GM12878 (cell line): Measurements from ENCODE around the gene MUC5B. TPM values are rescaled to one million over a fixed set of nuclear protein-coding genes. Genes with fewer than 3 reads are reported as not detected.

Source experiments
- ATAC-seq: fragments of 200-7000 bp; cut with Tn5 transposase; 3 replicates; pipeline ENCODE4 v1.9.1; 2020; ENCODE audit warnings: mild to moderate bottlenecking, moderate library complexity
- BruUV-seq: library from RNA; stranded (reverse); fragments of 400-500 nt; replicated peaks from 2 replicates; lab custom pipeline; 2021; lab: Mats Ljungman, UMichigan
- CTCF ChIA-PET: fragments of 300-600 bp; sonication (Branson Sonifier 250); formaldehyde crosslinking; extraction: SDS; loops from one replicate; lab custom pipeline; 2021; ENCODE audit warnings: inconsistent platforms; lab: Yijun Ruan, JAX
- POLR2A ChIA-PET: fragments of 350-600 bp; formaldehyde crosslinking; extraction: SDS; loops from one replicate; lab custom pipeline; 2021; ENCODE audit warnings: inconsistent platforms; lab: Charles Lee
- RAD21 ChIA-PET: fragments of 300-600 bp; sonication (Branson Sonifier 250); formaldehyde crosslinking; loops from one replicate; lab custom pipeline; 2023; ENCODE audit warnings: antibody characterized with exemption; ENCODE audit not compliant: unreplicated experiment; lab: Charles Lee
- SMC1A ChIA-PET: fragments of 300-600 bp; sonication (Branson Sonifier 250); formaldehyde crosslinking; loops from one replicate; lab custom pipeline; 2023; ENCODE audit not compliant: unreplicated experiment, uncharacterized antibody; lab: Charles Lee
- DNase-seq: peaks from one replicate; pipeline ENCODE4 v3.0.0-alpha.2; 2011; ENCODE audit warnings: low read depth, low spot score
- FAIRE-seq: peaks from 3 replicates; lab custom pipeline; 2011; peaks lifted over from hg19 to GRCh38; lab: Jason Lieb, UNC
- H2AFZ ChIP-seq: 2 replicates; pipeline ENCODE4 v1.6.0; 2011; ENCODE audit warnings: low read depth, low read length, control low read depth; ENCODE audit not compliant: control insufficient read depth
- H3K27ac ChIP-seq: 2 replicates; pipeline ENCODE4 v1.5.1; 2011; ENCODE audit warnings: control low read depth; ENCODE audit not compliant: control insufficient read depth, insufficient read depth
- H3K27me3 ChIP-seq, 2 experiments: replicated peaks in 1 of 2; 2 replicates each; pipeline versions ENCODE4 v1.6.0 to v1.6.1; 2011; ENCODE audit warnings: low read length in 1 of 2; ENCODE audit not compliant: control insufficient read depth in 2 of 2, insufficient read depth in 2 of 2
- H3K36me3 ChIP-seq, 2 experiments: 2 replicates each; pipeline ENCODE4 v1.5.1; 2011; ENCODE audit warnings: low read length in 1 of 2; ENCODE audit not compliant: control insufficient read depth in 2 of 2, insufficient read depth in 2 of 2
- H3K4me1 ChIP-seq: 2 replicates; pipeline ENCODE4 v1.6.1; 2011; ENCODE audit warnings: mild to moderate bottlenecking, low read length, moderate library complexity, mixed read lengths; ENCODE audit not compliant: control insufficient read depth, insufficient read depth
- H3K4me2 ChIP-seq: 2 replicates; pipeline ENCODE4 v1.6.0; 2011; ENCODE audit warnings: control low read depth; ENCODE audit not compliant: control insufficient read depth, insufficient read depth
- H3K4me3 ChIP-seq: fragments of 200-600 bp; sonication (generic); 2 replicates; pipeline ENCODE4 v1.5.1; 2016
- H3K79me2 ChIP-seq: 2 replicates; pipeline ENCODE4 v1.6.0; 2011; ENCODE audit warnings: low read length; ENCODE audit not compliant: control insufficient read depth, insufficient read depth
- H3K9ac ChIP-seq: 2 replicates; pipeline ENCODE4 v1.8.0; 2011; ENCODE audit warnings: low read length, control low read depth, mixed read lengths; ENCODE audit not compliant: control insufficient read depth, insufficient read depth
- H3K9me3 ChIP-seq: replicated peaks from 3 replicates; pipeline ENCODE4 v1.5.1; 2011; ENCODE audit warnings: mild to moderate bottlenecking, low read length; ENCODE audit not compliant: control insufficient read depth, insufficient read depth
- H4K20me1 ChIP-seq: 2 replicates; pipeline ENCODE4 v1.6.0; 2011; ENCODE audit not compliant: control insufficient read depth, insufficient read depth
- CBFB ChIP-seq: IDR thresholded peaks from 2 replicates; pipeline ENCODE4 v1.6.1; 2016; ENCODE audit warnings: antibody characterized with exemption, low read depth
- WGBS: methylation state at CpG from one replicate; pipeline ENCODE4 v1.1.6; 2016; ENCODE audit warnings: low lambda C conversion rate; ENCODE audit not compliant: insufficient replicate concordance, insufficient coverage; ENCODE audit errors: missing lambda C conversion rate; 5-methylcytosine and 5-hydroxymethylcytosine counted together
- in situ Hi-C: fragments of 300-500 bp; cut with MboI; formaldehyde crosslinking; loops from 9 replicates; pipeline ENCODE4 v1.14.3; 2018; ENCODE audit warnings: mixed read lengths
- intact Hi-C: fragments of 100-400 bp; cut with micrococcal nuclease; formaldehyde crosslinking; loops from one replicate; pipeline ENCODE4 v1.14.2; 2022; ENCODE audit not compliant: unreplicated experiment
- polyA plus RNA-seq, 11 experiments: library from polyadenylated mRNA; depleted of rRNA in 4 of 11; unstranded in 6 of 11; stranded (reverse) in 5 of 11; fragments of >200 nt; fragmentation: Nextera tagmentation in 4 of 11; fragmentation: Illumina TruSeq in 1 of 11; extraction: Ambion mirVana in 4 of 11; extraction: Trizol in 1 of 11; gene quantifications; 1 replicate in 1 of 11; 2 replicates in 10 of 11; pipeline versions ENCODE4 v1.2.1 to v1.2.3, GENCODE V29; 2011 to 2016; ENCODE audit warnings: inconsistent platforms in 2 of 11, missing spikeins in 2 of 11, low read depth in 1 of 11
- total RNA-seq, 4 experiments: library from RNA; depleted of rRNA in 3 of 4; stranded (reverse); fragments of >200 nt in 3 of 4; fragmentation: Illumina TruSeq in 1 of 4; extraction: Trizol in 1 of 4; gene quantifications; 2 replicates each; pipeline versions ENCODE4 v1.2.1 to v1.2.3, GENCODE V29; 2013 to 2021
- TF ChIP-seq, protein P1 (sequence below): IDR thresholded peaks from 2 replicates; pipeline ENCODE4 v1.6.1; 2012; ENCODE audit warnings: improper control_type of control experiment, low read depth, low read length; ENCODE audit not compliant: insufficient replicate concordance

The MUC5B gene
- total and polyA plus RNA-seq, 10 of the 15 experiments (the other 5 are each of a cell fraction or from before 2014, with no cell fraction given), result 1.5 TPM; not detected in 9

DNA sequence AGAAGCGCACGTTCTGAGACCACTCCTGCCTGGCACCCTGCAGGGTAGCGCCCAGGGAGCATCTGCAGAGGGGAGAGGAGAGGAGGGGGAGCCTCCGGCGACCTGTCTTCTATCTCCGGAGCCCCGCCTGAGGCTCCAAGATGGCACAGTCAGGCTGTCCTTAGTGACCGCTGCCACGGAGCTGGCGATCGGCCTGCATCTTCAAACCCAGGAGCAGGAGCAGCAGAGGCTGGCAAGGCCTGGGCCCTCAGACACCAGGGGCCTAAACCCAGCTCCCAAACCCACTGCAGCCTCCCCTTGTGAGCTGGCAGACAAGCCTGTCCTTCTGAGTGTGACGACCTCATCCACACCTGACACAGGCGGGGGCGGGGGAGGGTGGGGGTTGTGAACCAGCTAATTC, 51.6 kb downstream of the MUC5B start:
- no peaks in the 10 kb centered on the region for H3K79me2 ChIP-seq
- SMC1A ChIA-PET, result no interaction called here
- RAD21 ChIA-PET, result no interaction called here
- H2AFZ ChIP-seq, result no peak overlapping the region
- no peak overlapping the region for H3K9ac ChIP-seq
- no peaks in the 10 kb centered on the region for H3K4me1 ChIP-seq
- in situ Hi-C loops (no loop called here), intact Hi-C loops (no loop called here)
- DNase-seq (no peak), ATAC-seq (no peak), FAIRE-seq (no peak)
- H3K27me3 ChIP-seq, result no peaks in the 10 kb centered on the region
- H3K4me2 ChIP-seq, result no peak overlapping the region
- CTCF ChIA-PET, result no interaction called here
- no peaks in the 10 kb centered on the region for H3K9me3 ChIP-seq
- no peak overlapping the region for H3K27ac ChIP-seq
- no TSS peak for BruUV-seq
- no peaks in the 10 kb centered on the region for H4K20me1 ChIP-seq
- H3K4me3 ChIP-seq, result no peak overlapping the region
- 90% methylated on average over 13 of the region's 14 CpGs for WGBS
- no peak for TF ChIP-seq CBFB
- TF ChIP-seq, protein P1, sequence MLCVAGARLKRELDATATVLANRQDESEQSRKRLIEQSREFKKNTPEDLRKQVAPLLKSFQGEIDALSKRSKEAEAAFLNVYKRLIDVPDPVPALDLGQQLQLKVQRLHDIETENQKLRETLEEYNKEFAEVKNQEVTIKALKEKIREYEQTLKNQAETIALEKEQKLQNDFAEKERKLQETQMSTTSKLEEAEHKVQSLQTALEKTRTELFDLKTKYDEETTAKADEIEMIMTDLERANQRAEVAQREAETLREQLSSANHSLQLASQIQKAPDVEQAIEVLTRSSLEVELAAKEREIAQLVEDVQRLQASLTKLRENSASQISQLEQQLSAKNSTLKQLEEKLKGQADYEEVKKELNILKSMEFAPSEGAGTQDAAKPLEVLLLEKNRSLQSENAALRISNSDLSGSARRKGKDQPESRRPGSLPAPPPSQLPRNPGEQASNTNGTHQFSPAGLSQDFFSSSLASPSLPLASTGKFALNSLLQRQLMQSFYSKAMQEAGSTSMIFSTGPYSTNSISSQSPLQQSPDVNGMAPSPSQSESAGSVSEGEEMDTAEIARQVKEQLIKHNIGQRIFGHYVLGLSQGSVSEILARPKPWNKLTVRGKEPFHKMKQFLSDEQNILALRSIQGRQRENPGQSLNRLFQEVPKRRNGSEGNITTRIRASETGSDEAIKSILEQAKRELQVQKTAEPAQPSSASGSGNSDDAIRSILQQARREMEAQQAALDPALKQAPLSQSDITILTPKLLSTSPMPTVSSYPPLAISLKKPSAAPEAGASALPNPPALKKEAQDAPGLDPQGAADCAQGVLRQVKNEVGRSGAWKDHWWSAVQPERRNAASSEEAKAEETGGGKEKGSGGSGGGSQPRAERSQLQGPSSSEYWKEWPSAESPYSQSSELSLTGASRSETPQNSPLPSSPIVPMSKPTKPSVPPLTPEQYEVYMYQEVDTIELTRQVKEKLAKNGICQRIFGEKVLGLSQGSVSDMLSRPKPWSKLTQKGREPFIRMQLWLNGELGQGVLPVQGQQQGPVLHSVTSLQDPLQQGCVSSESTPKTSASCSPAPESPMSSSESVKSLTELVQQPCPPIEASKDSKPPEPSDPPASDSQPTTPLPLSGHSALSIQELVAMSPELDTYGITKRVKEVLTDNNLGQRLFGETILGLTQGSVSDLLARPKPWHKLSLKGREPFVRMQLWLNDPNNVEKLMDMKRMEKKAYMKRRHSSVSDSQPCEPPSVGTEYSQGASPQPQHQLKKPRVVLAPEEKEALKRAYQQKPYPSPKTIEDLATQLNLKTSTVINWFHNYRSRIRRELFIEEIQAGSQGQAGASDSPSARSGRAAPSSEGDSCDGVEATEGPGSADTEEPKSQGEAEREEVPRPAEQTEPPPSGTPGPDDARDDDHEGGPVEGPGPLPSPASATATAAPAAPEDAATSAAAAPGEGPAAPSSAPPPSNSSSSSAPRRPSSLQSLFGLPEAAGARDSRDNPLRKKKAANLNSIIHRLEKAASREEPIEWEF, result no peak
- POLR2A ChIA-PET, result no interaction called here
- H3K36me3 ChIP-seq, result peaks cover 0 to 2% of the 10 kb centered on the region in 2 experiments; a peak in 1 of 4 replicates
